ENCODE data around the gene FBXL17. TPM values are rescaled to one million over a fixed set of nuclear protein-coding genes. Genes with fewer than 3 reads are reported as not detected.

The FBXL17 gene
- total RNA-seq, 1 experiment from 2014 or later, result 5.3 TPM

DNA sequence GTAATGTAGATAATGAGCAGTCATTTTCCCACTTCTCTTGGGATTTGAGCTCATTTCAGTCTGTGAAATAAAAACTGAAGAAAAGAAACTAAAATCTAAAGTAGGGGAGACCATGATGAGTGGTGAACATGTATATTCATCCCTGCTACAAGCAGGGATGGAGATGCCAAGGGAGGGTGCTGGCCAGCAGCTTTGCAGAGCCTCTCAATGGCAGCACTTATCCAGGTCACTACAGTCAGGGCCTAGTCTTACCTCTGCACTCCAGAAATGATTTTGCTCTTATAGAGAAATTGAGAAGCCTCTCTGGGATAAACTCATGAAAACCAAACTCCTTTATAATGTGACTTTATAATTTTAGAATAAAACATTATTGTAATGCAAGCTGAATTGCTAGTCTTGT lies 317.6 kb downstream of the FBXL17 start:
- Histone ChIP-seq H3K27ac (ENCODE audit: insufficient read length, low read depth, low read length) (no peak overlapping the region), H3K9ac (ENCODE audit: extremely low read depth, insufficient read length, low read length) (no peak overlapping the region), H2AFZ (ENCODE audit: low read length) (no peak overlapping the region), H2BK20ac (ENCODE audit: low read depth, low read length, poor library complexity, severe bottlenecking) (no peak overlapping the region), H4K20me1 (ENCODE audit: control insufficient read depth, insufficient read depth, insufficient read length) (no peaks in the 10 kb centered on the region), H3K18ac (ENCODE audit: insufficient read length, low read depth, low read length) (no peak overlapping the region), H4K8ac (replicated peaks; ENCODE audit: insufficient read length, low read depth, low read length) (no peak overlapping the region), H3K23ac (ENCODE audit: insufficient read length, low read depth, low read length) (no peak overlapping the region), H3K4ac (ENCODE audit: low read depth, low read length) (no peak overlapping the region), H2AK5ac (ENCODE audit: insufficient read length, low read length) (no peak overlapping the region), H3K4me2 (ENCODE audit: insufficient read depth, insufficient read length, low read length) (no peak overlapping the region), H3K27me3 (ENCODE audit: insufficient read depth, low read length) (no peaks in the 10 kb centered on the region), H3K79me1 (ENCODE audit: insufficient read depth, low read depth, low read length, poor library complexity, severe bottlenecking) (no peaks in the 10 kb centered on the region), H4K91ac (ENCODE audit: insufficient read length, low read depth, low read length) (no peak overlapping the region), H3K4me1 (ENCODE audit: insufficient read depth, low read length) (no peaks in the 10 kb centered on the region; the same call in 1 of the 2 replicates), H2BK5ac (ENCODE audit: insufficient read length, low read length) (no peak overlapping the region), H2BK15ac (ENCODE audit: low read depth, low read length) (no peak overlapping the region), H3T11ph (ENCODE audit: low read length) (no peak overlapping the region), H4K5ac (ENCODE audit: insufficient read length, low read depth, low read length) (no peak overlapping the region), H3K23me2 (ENCODE audit: insufficient read length, low read depth, low read length, poor library complexity, severe bottlenecking) (no peaks in the 10 kb centered on the region), H3K56ac (ENCODE audit: insufficient read length, low read depth, low read length) (no peak overlapping the region), H3K79me2 (ENCODE audit: insufficient read depth, low read length) (no peaks in the 10 kb centered on the region), H2BK12ac (ENCODE audit: insufficient read length, low read depth, low read length) (no peak overlapping the region), H2BK120ac (ENCODE audit: low read depth, low read length, poor library complexity, severe bottlenecking) (no peak overlapping the region), H3K9me3 (ENCODE audit: control insufficient read depth, low read depth, low read length) (no peaks in the 10 kb centered on the region), H3K14ac (ENCODE audit: insufficient read depth, low read length) (no peak overlapping the region)
- Mint-ChIP-seq H3K4me3 (no peak overlapping the region), H3K4me1 (peaks cover 7 to 12% of the 10 kb centered on the region in 2 experiments), H3K36me3 (ENCODE audit: insufficient read depth in 1 of 3, low read depth in 3 of 3) (no peaks in the 10 kb centered on the region), H3K9me3 (no peaks in the 10 kb centered on the region), H3K27me3 (ENCODE audit: low read depth) (peaks cover 1% of the 10 kb centered on the region; the same call in 1 of the 2 replicates), H3K27ac (no peak overlapping the region)
- TF ChIP-seq, protein P1, sequence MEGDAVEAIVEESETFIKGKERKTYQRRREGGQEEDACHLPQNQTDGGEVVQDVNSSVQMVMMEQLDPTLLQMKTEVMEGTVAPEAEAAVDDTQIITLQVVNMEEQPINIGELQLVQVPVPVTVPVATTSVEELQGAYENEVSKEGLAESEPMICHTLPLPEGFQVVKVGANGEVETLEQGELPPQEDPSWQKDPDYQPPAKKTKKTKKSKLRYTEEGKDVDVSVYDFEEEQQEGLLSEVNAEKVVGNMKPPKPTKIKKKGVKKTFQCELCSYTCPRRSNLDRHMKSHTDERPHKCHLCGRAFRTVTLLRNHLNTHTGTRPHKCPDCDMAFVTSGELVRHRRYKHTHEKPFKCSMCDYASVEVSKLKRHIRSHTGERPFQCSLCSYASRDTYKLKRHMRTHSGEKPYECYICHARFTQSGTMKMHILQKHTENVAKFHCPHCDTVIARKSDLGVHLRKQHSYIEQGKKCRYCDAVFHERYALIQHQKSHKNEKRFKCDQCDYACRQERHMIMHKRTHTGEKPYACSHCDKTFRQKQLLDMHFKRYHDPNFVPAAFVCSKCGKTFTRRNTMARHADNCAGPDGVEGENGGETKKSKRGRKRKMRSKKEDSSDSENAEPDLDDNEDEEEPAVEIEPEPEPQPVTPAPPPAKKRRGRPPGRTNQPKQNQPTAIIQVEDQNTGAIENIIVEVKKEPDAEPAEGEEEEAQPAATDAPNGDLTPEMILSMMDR (conservative IDR thresholded peaks at IDR 0.05), result no peak
- DNase-seq, result no peak
